HEK293 (cell line): ENCODE results near the gene RYR2.

Experiments used
- CTCF ChIA-PET: fragments of 350-600 bp; formaldehyde crosslinking; extraction: SDS; loops from one replicate; lab custom pipeline; 2021; ENCODE audit warnings: antibody characterized with exemption; lab: Yijun Ruan, JAX
- POLR2A ChIA-PET: fragments of 300-600 bp; formaldehyde crosslinking; extraction: SDS; loops from one replicate; lab custom pipeline; 2020; ENCODE audit warnings: antibody characterized with exemption, inconsistent platforms; lab: Yijun Ruan, JAX
- H3K27ac ChIP-seq: fragments of 200-500 bp; sonication (Bioruptor generic); 2 replicates; pipeline ENCODE4 v1.5.1; 2014; ENCODE audit warnings: low read depth, low read length, control low read depth, inconsistent platforms; ENCODE audit errors: extremely low read depth
- H3K36me3 ChIP-seq, 2 experiments: fragments of 200-500 bp in 1 of 2; sonication (Bioruptor generic) in 1 of 2; 1 replicate in 1 of 2; 2 replicates in 1 of 2; pipeline ENCODE4 v1.5.1; 2014 to 2017; ENCODE audit warnings: inconsistent platforms in 2 of 2, low read length in 2 of 2; ENCODE audit not compliant: control insufficient read depth in 2 of 2, insufficient read depth in 1 of 2
- H3K4me1 ChIP-seq: fragments of 200-500 bp; sonication (Bioruptor generic); 2 replicates; pipeline ENCODE4 v1.5.1; 2014; ENCODE audit warnings: mild to moderate bottlenecking, low read length, inconsistent platforms; ENCODE audit not compliant: control insufficient read depth, insufficient read depth
- H3K4me3 ChIP-seq: 2 replicates; pipeline ENCODE4 v1.5.1; 2011; ENCODE audit warnings: low read depth, mild to moderate bottlenecking, control low read depth, low read length, moderate library complexity
- H3K9me3 ChIP-seq: fragments of 200-500 bp; sonication (Bioruptor generic); 2 replicates; pipeline ENCODE4 v1.5.1; 2014; ENCODE audit warnings: low read depth, low read length, inconsistent platforms; ENCODE audit not compliant: control insufficient read depth, insufficient read depth
- PRDM6 ChIP-seq: fragments of 450-650 bp; formaldehyde crosslinking; IDR thresholded peaks from 2 replicates; pipeline ENCODE4 v1.5.1; 2017; ENCODE audit warnings: missing biosample characterization, missing genetic modification characterization
- ZFP41 ChIP-seq: fragments of 450-650 bp; formaldehyde crosslinking; IDR thresholded peaks from 2 replicates; pipeline ENCODE4 v1.5.1; 2016; ENCODE audit warnings: missing biosample characterization, missing genetic modification characterization, borderline replicate concordance
- ZNF10 ChIP-seq: fragments of 450-650 bp; formaldehyde crosslinking; IDR thresholded peaks from 2 replicates; pipeline ENCODE4 v1.5.1; 2017; ENCODE audit warnings: missing biosample characterization, missing genetic modification characterization
- ZNF24 ChIP-seq: fragments of 450-650 bp; formaldehyde crosslinking; IDR thresholded peaks from 2 replicates; pipeline ENCODE4 v1.5.1; 2016; ENCODE audit warnings: missing biosample characterization, missing genetic modification characterization
- ZNF37A ChIP-seq: fragments of 450-650 bp; IDR thresholded peaks from 2 replicates; pipeline ENCODE4 v1.5.1; 2018; ENCODE audit warnings: missing biosample characterization, missing genetic modification characterization
- ZNF580 ChIP-seq: fragments of 450-650 bp; formaldehyde crosslinking; IDR thresholded peaks from 2 replicates; pipeline ENCODE4 v1.5.1; 2016; ENCODE audit warnings: missing biosample characterization, missing genetic modification characterization
- ZNF610 ChIP-seq: fragments of 450-650 bp; formaldehyde crosslinking; IDR thresholded peaks from 2 replicates; pipeline ENCODE4 v1.5.1; 2016; ENCODE audit warnings: missing biosample characterization, missing genetic modification characterization, borderline replicate concordance
- ZNF624 ChIP-seq: fragments of 450-650 bp; formaldehyde crosslinking; IDR thresholded peaks from 2 replicates; pipeline ENCODE4 v1.5.1; 2017; ENCODE audit warnings: missing biosample characterization, missing genetic modification characterization
- ZNF645 ChIP-seq: fragments of 450-650 bp; formaldehyde crosslinking; IDR thresholded peaks from 2 replicates; pipeline ENCODE4; 2016; ENCODE audit warnings: missing biosample characterization, missing genetic modification characterization
- TF ChIP-seq, protein P1 (sequence below): fragments of 450-650 bp; formaldehyde crosslinking; IDR thresholded peaks from 2 replicates; pipeline ENCODE4 v1.5.1; 2016; ENCODE audit warnings: missing biosample characterization, missing genetic modification characterization
- TF ChIP-seq, protein P2 (sequence below): fragments of 450-650 bp; formaldehyde crosslinking; IDR thresholded peaks from 2 replicates; pipeline ENCODE4 v1.5.1; 2017; ENCODE audit warnings: missing biosample characterization, missing genetic modification characterization
- TF ChIP-seq, protein P3 (sequence below): fragments of 450-650 bp; formaldehyde crosslinking; IDR thresholded peaks from 2 replicates; pipeline ENCODE4 v1.5.1; 2016; ENCODE audit warnings: missing biosample characterization, missing genetic modification characterization, low read depth

RYR2 gene

DNA sequence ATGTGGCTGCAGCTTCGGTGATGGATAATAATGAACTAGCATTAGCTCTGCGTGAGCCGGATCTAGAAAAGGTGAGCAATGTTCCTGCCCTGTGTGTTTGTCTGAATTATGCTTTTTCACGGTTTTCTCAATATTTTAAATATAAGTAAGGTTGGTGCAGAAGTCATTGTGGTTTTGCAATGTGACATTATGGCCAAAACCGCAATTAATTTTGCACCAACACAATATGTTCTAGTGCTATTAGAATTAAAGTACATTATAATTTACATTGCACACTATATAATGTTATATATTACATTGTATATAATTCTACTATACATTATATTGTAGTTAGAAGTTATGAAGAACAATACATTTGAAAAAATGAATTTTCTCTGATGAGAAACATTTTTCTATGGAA is 592.9 kb downstream of the RYR2 start:
- TF ChIP-seq ZFP41 (tag by site-specific recombination) (no peak), ZNF24 (tag by site-specific recombination) (no peak), ZNF37A (no peak), ZNF624 (tag by site-specific recombination) (no peak), PRDM6 (tag by site-specific recombination) (no peak)
- TF ChIP-seq, protein P1, sequence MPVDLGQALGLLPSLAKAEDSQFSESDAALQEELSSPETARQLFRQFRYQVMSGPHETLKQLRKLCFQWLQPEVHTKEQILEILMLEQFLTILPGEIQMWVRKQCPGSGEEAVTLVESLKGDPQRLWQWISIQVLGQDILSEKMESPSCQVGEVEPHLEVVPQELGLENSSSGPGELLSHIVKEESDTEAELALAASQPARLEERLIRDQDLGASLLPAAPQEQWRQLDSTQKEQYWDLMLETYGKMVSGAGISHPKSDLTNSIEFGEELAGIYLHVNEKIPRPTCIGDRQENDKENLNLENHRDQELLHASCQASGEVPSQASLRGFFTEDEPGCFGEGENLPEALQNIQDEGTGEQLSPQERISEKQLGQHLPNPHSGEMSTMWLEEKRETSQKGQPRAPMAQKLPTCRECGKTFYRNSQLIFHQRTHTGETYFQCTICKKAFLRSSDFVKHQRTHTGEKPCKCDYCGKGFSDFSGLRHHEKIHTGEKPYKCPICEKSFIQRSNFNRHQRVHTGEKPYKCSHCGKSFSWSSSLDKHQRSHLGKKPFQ (tag by site-specific recombination) = no peak
- H3K4me3 ChIP-seq = no peak overlapping the region
- CTCF ChIA-PET = interaction anchor here (1.4 kb wide), 1 partner anchor 172 kb away, joined by 4 read pairs; no protein-coding TSS in a partner anchor
- POLR2A ChIA-PET = no interaction called here
- no peaks in the 10 kb centered on the region for H3K4me1 ChIP-seq
- H3K9me3 ChIP-seq = no peaks in the 10 kb centered on the region
- no peaks in the 10 kb centered on the region for H3K36me3 ChIP-seq
- no peak overlapping the region for H3K27ac ChIP-seq

DNA sequence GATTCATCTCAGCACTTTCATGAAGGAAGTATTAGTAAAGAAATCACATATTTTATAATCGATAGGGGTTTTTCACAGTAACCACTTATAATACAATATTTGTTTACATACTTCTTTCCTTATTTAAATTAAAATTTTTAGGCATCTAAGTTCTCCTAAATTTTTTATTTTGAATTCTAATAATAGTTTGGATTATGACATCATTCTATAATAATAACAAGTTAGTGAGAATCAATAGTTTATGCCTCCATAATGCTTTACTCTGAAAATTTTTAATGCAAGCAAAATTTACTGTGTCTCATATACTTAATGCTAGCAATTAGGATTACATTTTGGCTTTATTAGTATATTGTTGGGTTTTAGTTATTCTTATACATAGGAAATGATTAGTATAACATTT is 596.6 kb downstream of the RYR2 start:
- H3K27ac ChIP-seq = no peak overlapping the region
- POLR2A ChIA-PET = no interaction called here
- H3K4me3 ChIP-seq = no peak overlapping the region
- H3K36me3 ChIP-seq = no peaks in the 10 kb centered on the region
- TF ChIP-seq ZNF580 (tag by site-specific recombination) (no peak), ZNF610 (tag by site-specific recombination) (no peak), ZNF645 (tag by site-specific recombination) (no peak), ZNF10 (no peak)
- TF ChIP-seq, protein P2, sequence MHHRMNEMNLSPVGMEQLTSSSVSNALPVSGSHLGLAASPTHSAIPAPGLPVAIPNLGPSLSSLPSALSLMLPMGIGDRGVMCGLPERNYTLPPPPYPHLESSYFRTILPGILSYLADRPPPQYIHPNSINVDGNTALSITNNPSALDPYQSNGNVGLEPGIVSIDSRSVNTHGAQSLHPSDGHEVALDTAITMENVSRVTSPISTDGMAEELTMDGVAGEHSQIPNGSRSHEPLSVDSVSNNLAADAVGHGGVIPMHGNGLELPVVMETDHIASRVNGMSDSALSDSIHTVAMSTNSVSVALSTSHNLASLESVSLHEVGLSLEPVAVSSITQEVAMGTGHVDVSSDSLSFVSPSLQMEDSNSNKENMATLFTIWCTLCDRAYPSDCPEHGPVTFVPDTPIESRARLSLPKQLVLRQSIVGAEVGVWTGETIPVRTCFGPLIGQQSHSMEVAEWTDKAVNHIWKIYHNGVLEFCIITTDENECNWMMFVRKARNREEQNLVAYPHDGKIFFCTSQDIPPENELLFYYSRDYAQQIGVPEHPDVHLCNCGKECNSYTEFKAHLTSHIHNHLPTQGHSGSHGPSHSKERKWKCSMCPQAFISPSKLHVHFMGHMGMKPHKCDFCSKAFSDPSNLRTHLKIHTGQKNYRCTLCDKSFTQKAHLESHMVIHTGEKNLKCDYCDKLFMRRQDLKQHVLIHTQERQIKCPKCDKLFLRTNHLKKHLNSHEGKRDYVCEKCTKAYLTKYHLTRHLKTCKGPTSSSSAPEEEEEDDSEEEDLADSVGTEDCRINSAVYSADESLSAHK (tag by site-specific recombination) = no peak
- TF ChIP-seq, protein P3, sequence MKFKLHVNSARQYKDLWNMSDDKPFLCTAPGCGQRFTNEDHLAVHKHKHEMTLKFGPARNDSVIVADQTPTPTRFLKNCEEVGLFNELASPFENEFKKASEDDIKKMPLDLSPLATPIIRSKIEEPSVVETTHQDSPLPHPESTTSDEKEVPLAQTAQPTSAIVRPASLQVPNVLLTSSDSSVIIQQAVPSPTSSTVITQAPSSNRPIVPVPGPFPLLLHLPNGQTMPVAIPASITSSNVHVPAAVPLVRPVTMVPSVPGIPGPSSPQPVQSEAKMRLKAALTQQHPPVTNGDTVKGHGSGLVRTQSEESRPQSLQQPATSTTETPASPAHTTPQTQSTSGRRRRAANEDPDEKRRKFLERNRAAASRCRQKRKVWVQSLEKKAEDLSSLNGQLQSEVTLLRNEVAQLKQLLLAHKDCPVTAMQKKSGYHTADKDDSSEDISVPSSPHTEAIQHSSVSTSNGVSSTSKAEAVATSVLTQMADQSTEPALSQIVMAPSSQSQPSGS (tag by site-specific recombination) = peak; percentile 78
- TF ChIP-seq, all 188 proteins: peak for 1
- no peaks in the 10 kb centered on the region for H3K9me3 ChIP-seq
- no peaks in the 10 kb centered on the region for H3K4me1 ChIP-seq
- CTCF ChIA-PET = no interaction called here
